Coronary artery (tissue), 2 donors: ENCODE results near the gene SACM1L.

Experiments
- DNase-seq: peaks from one replicate; pipeline ENCODE4 v3.0.0-alpha.2; 2017; ENCODE audit warnings: low spot score
- H3K27ac ChIP-seq, 2 donors: fragments of 200-600 bp; sonication (generic); one replicate each; pipeline ENCODE4 v1.5.1; 2016 to 2019
- H3K4me3 ChIP-seq: fragments of 200-600 bp; sonication (generic); 2 replicates; pipeline ENCODE4 v1.5.1; 2016; ENCODE audit warnings: mild to moderate bottlenecking, moderate library complexity
- CTCF ChIP-seq: fragments of 200-600 bp; sonication (generic); IDR thresholded peaks from one replicate; pipeline ENCODE4 v1.5.1; 2019; ENCODE audit warnings: antibody characterized with exemption

SACM1L gene

GRCh38 chr3:45779746-45780735 lies 90.8 kb downstream of the SACM1L start:
- no peak overlapping the region for H3K4me3 ChIP-seq
- peak; percentile 62 for DNase-seq
- H3K27ac ChIP-seq: no peak overlapping the region
- no peak for TF ChIP-seq CTCF

- TF ChIP-seq CTCF: no peak
- DNase-seq: peak; percentile 49
- H3K4me3 ChIP-seq: no peak overlapping the region
Measured at GRCh38 chr3:45781271-45781670, 92.1 kb downstream of the SACM1L start.

DNA sequence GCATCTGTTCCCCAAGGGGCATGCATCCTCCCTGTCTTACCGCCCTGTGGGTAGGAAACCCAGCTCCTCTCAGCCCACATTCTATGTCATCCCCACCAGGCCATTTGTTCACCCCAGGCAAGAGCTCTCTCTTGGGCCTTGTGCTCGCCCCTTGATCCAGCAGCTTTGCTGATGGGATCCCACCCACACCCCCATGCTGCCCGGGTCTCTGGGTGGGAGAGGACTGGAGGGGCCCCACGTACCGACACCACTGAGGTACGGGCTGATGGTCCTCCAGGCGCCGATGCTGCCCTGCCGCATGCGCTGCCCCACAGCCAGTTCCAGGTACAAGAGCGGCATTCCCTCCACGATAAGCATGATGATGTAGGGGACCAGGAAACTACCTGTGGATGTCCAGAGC lies 92.6 kb downstream of the SACM1L start:
- DNase-seq: peak; percentile 47
- no peak for TF ChIP-seq CTCF
- no peak overlapping the region for H3K27ac ChIP-seq
- H3K4me3 ChIP-seq: no peak overlapping the region

More at GRCh38 chr3:45781271-45781670, 92.1 kb downstream of the SACM1L start:
- H3K27ac ChIP-seq: no peak overlapping the region

GRCh38 chr3:45782381-45782780 lies 93.2 kb downstream of the SACM1L start:
- TF ChIP-seq CTCF: no peak
- DNase-seq: peak; percentile 14
- Histone ChIP-seq H3K27ac (no peak overlapping the region), H3K4me3 (no peak overlapping the region)

- TF ChIP-seq CTCF: no peak
- DNase-seq: peak; percentile 36
- H3K4me3 ChIP-seq: no peak overlapping the region
- no peak overlapping the region for H3K27ac ChIP-seq
Measured at GRCh38 chr3:45783667-45784066, 94.5 kb downstream of the SACM1L start.

DNA sequence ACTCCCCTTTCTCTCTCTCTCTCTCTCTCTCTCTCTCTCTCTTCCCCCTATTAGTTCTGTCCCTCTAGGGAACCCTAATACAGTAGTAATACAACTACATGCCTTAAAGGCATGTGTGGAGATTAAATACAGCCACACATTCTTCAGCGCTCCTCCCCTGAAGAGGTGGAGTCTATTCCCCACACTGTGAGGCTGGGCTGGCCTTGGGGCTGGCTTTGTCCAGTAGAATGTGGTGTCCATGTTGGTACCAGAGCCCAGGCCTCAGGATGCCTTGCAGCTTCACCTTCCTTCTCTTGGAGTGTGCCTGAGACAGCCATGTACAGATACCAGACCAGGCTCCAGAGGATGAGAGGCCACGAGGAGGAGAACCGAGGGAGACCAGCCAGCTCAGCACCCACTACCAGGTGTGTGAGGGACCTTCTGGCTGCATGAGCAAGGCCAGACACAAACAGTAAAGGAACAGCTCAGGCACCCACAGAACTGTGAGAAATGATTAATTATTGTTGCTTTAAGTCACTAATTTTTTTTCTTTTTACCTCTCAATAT lies 96.5 kb downstream of the SACM1L start:
- Histone ChIP-seq H3K4me3 (no peak overlapping the region), H3K27ac (no peak overlapping the region)
- TF ChIP-seq CTCF: no peak
- peak; percentile 29 for DNase-seq
